Measurements from ENCODE around the gene ERCC1.

DNA sequence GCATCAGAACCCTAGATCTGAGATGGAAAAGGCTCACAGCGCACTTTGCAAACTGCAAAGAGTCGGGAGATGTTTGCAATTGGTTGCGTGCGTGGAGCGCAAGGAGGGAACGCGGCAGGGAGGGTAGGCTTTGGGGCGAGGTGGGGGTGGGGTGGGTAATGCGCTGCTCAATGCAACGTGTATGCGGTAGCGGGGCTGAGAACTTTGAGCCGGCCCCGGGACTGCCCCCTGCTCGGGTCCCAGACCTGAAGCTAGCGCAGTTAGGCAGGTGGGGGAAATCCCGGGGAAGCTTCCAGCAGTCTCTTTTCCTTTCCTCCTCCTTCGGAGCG lies 45.0 kb upstream of the ERCC1 start:
- TF ChIP-seq, protein P1, sequence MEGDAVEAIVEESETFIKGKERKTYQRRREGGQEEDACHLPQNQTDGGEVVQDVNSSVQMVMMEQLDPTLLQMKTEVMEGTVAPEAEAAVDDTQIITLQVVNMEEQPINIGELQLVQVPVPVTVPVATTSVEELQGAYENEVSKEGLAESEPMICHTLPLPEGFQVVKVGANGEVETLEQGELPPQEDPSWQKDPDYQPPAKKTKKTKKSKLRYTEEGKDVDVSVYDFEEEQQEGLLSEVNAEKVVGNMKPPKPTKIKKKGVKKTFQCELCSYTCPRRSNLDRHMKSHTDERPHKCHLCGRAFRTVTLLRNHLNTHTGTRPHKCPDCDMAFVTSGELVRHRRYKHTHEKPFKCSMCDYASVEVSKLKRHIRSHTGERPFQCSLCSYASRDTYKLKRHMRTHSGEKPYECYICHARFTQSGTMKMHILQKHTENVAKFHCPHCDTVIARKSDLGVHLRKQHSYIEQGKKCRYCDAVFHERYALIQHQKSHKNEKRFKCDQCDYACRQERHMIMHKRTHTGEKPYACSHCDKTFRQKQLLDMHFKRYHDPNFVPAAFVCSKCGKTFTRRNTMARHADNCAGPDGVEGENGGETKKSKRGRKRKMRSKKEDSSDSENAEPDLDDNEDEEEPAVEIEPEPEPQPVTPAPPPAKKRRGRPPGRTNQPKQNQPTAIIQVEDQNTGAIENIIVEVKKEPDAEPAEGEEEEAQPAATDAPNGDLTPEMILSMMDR (IDR thresholded peaks at IDR 0.05; ENCODE audit: low read depth, low read length), result no peak
- TF ChIP-seq EZH2phosphoT487 (IDR thresholded peaks at IDR 0.05; ENCODE audit: low read depth), result no peak
